MM.1S (cell line): ENCODE results near the gene AADAC.

ENCODE experiments used
- DNase-seq: peaks from one replicate; pipeline ENCODE4 v3.0.0-alpha.2; 2015
- H2AFZ ChIP-seq: fragments of 300-600 bp; sonication (generic); 2 replicates; pipeline ENCODE4 v1.6.0; 2016; ENCODE audit warnings: antibody characterized with exemption, low read length
- H3F3A ChIP-seq: fragments of 300-600 bp; sonication (generic); 2 replicates; pipeline ENCODE4 v1.6.1; 2016; ENCODE audit warnings: mild to moderate bottlenecking, antibody characterized with exemption, low read length, moderate library complexity, mixed read lengths; ENCODE audit not compliant: insufficient read depth
- H3K27ac ChIP-seq: fragments of 300-600 bp; sonication (generic); 2 replicates; pipeline ENCODE4 v1.5.1; 2016; ENCODE audit warnings: mild to moderate bottlenecking, low read length
- H3K27me3 ChIP-seq: fragments of 300-600 bp; sonication (generic); replicated peaks from 2 replicates; pipeline ENCODE4 v1.6.0; 2016; ENCODE audit warnings: low read length; ENCODE audit not compliant: insufficient read depth
- H3K36me3 ChIP-seq: fragments of 300-600 bp; sonication (generic); replicated peaks from 2 replicates; pipeline ENCODE4 v1.6.1; 2016; ENCODE audit warnings: mild to moderate bottlenecking, low read length, mixed read lengths; ENCODE audit not compliant: insufficient read depth
- H3K4me1 ChIP-seq: fragments of 300-600 bp; sonication (generic); 2 replicates; pipeline ENCODE4 v1.6.1; 2016; ENCODE audit warnings: low read length, mixed read lengths
- H3K4me2 ChIP-seq: fragments of 300-600 bp; sonication (generic); 2 replicates; pipeline ENCODE4 v1.6.0; 2016; ENCODE audit warnings: low read depth, low read length
- H3K4me3 ChIP-seq: fragments of 300-600 bp; sonication (generic); 2 replicates; pipeline ENCODE4 v1.5.1; 2016; ENCODE audit warnings: low read length, mixed read lengths
- H3K79me2 ChIP-seq: fragments of 300-600 bp; sonication (generic); 2 replicates; pipeline ENCODE4 v1.6.1; 2016; ENCODE audit warnings: mixed run types, low read length, mixed read lengths
- H3K9ac ChIP-seq: fragments of 300-600 bp; sonication (generic); 2 replicates; pipeline ENCODE4 v1.6.1; 2016; ENCODE audit warnings: low read length, mixed read lengths
- H3K9me2 ChIP-seq: fragments of 300-600 bp; sonication (generic); replicated peaks from 2 replicates; pipeline ENCODE4 v1.6.1; 2016; ENCODE audit warnings: mild to moderate bottlenecking, low read length, mixed read lengths; ENCODE audit not compliant: insufficient read depth
- H3K9me3 ChIP-seq: fragments of 300-600 bp; sonication (generic); replicated peaks from 2 replicates; pipeline ENCODE4 v1.6.1; 2016; ENCODE audit warnings: mild to moderate bottlenecking, low read length, mixed read lengths; ENCODE audit not compliant: insufficient read depth
- H4K20me1 ChIP-seq: fragments of 300-600 bp; sonication (generic); 2 replicates; pipeline ENCODE4 v1.6.1; 2016; ENCODE audit warnings: mild to moderate bottlenecking, low read length, moderate library complexity, mixed read lengths; ENCODE audit not compliant: insufficient read depth
- EZH2 ChIP-seq: fragments of 300-600 bp; sonication (generic); optimal IDR thresholded peaks from 2 replicates; pipeline ENCODE3; 2017; ENCODE audit warnings: low read depth, mild to moderate bottlenecking, antibody characterized with exemption, low read length, mixed read lengths
- EZH2phosphoT487 ChIP-seq: fragments of 300-600 bp; sonication (generic); IDR thresholded peaks from 2 replicates; pipeline ENCODE4 v1.6.1; 2018; ENCODE audit warnings: antibody characterized with exemption, low read length
- TF ChIP-seq, protein P1 (sequence below): fragments of 300-600 bp; sonication (generic); IDR thresholded peaks from 2 replicates; pipeline ENCODE4 v1.5.1; 2016; ENCODE audit warnings: antibody characterized with exemption, low read length, mixed read lengths

The AADAC gene

GRCh38 chr3:151772825-151773480, 41.0 kb upstream of the AADAC start:
- no peak for DNase-seq
- no peak overlapping the region for H2AFZ ChIP-seq
- no peak overlapping the region for H3K27ac ChIP-seq
- no peaks in the 10 kb centered on the region for H4K20me1 ChIP-seq
- H3K4me1 ChIP-seq = no peaks in the 10 kb centered on the region
- H3K79me2 ChIP-seq = no peaks in the 10 kb centered on the region
- no peak overlapping the region for H3K4me3 ChIP-seq
- H3F3A ChIP-seq = no peaks in the 10 kb centered on the region
- H3K4me2 ChIP-seq = no peak overlapping the region
- no peaks in the 10 kb centered on the region for H3K27me3 ChIP-seq
- H3K9me3 ChIP-seq = no peaks in the 10 kb centered on the region
- no peaks in the 10 kb centered on the region for H3K36me3 ChIP-seq
- no peak overlapping the region for H3K9ac ChIP-seq
- H3K9me2 ChIP-seq = no peaks in the 10 kb centered on the region
- TF ChIP-seq EZH2phosphoT487 (no peak), EZH2 (no peak)
- TF ChIP-seq, protein P1, sequence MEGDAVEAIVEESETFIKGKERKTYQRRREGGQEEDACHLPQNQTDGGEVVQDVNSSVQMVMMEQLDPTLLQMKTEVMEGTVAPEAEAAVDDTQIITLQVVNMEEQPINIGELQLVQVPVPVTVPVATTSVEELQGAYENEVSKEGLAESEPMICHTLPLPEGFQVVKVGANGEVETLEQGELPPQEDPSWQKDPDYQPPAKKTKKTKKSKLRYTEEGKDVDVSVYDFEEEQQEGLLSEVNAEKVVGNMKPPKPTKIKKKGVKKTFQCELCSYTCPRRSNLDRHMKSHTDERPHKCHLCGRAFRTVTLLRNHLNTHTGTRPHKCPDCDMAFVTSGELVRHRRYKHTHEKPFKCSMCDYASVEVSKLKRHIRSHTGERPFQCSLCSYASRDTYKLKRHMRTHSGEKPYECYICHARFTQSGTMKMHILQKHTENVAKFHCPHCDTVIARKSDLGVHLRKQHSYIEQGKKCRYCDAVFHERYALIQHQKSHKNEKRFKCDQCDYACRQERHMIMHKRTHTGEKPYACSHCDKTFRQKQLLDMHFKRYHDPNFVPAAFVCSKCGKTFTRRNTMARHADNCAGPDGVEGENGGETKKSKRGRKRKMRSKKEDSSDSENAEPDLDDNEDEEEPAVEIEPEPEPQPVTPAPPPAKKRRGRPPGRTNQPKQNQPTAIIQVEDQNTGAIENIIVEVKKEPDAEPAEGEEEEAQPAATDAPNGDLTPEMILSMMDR = no peak

- no peaks in the 10 kb centered on the region for H3K79me2 ChIP-seq
- H3K9me2 ChIP-seq = no peaks in the 10 kb centered on the region
- no peak overlapping the region for H3K4me3 ChIP-seq
- no peaks in the 10 kb centered on the region for H3K9me3 ChIP-seq
- H3K4me2 ChIP-seq = no peak overlapping the region
- DNase-seq = no peak
- no peaks in the 10 kb centered on the region for H3K36me3 ChIP-seq
- TF ChIP-seq EZH2 (no peak), EZH2phosphoT487 (no peak)
- TF ChIP-seq, protein P1 = no peak
- no peak overlapping the region for H3K9ac ChIP-seq
- H3F3A ChIP-seq = no peaks in the 10 kb centered on the region
- no peaks in the 10 kb centered on the region for H4K20me1 ChIP-seq
- H3K4me1 ChIP-seq = no peaks in the 10 kb centered on the region
- H3K27me3 ChIP-seq = no peaks in the 10 kb centered on the region
- H3K27ac ChIP-seq = no peak overlapping the region
- H2AFZ ChIP-seq = no peak overlapping the region
Observed at GRCh38 chr3:151774235-151774634, 39.7 kb upstream of the AADAC start.

- no peak overlapping the region for H2AFZ ChIP-seq
- no peak overlapping the region for H3K4me2 ChIP-seq
- no peak for TF ChIP-seq EZH2
- TF ChIP-seq, protein P1 = no peak
- TF ChIP-seq EZH2phosphoT487 = no peak
- no peaks in the 10 kb centered on the region for H3K27me3 ChIP-seq
- H3K4me3 ChIP-seq = no peak overlapping the region
- no peak for DNase-seq
- no peaks in the 10 kb centered on the region for H3K9me3 ChIP-seq
- H3K36me3 ChIP-seq = no peaks in the 10 kb centered on the region
- no peaks in the 10 kb centered on the region for H3K9me2 ChIP-seq
- H3F3A ChIP-seq = no peaks in the 10 kb centered on the region
- no peak overlapping the region for H3K9ac ChIP-seq
- no peaks in the 10 kb centered on the region for H3K79me2 ChIP-seq
- no peak overlapping the region for H3K27ac ChIP-seq
- H3K4me1 ChIP-seq = no peaks in the 10 kb centered on the region
- H4K20me1 ChIP-seq = no peaks in the 10 kb centered on the region
Observed at GRCh38 chr3:151774910-151775309, 39.0 kb upstream of the AADAC start.
